IMR-90 (cell line): ENCODE data around the gene IL21. TPM values are rescaled to one million over a fixed set of nuclear protein-coding genes. Genes with fewer than 3 reads are reported as not detected.

Source experiments
- ATAC-seq: fragments of 200-7000 bp; cut with Tn5 transposase; 2 replicates; pipeline ENCODE4 v1.9.1; 2020; ENCODE audit warnings: low read depth, mild to moderate bottlenecking, moderate library complexity
- BruUV-seq: library from RNA; stranded (reverse); fragments of 400-500 nt; replicated peaks from 2 replicates; lab custom pipeline; 2021; lab: Mats Ljungman, UMichigan
- CTCF ChIA-PET: fragments of 300-600 bp; formaldehyde crosslinking; extraction: SDS; loops from one replicate; lab custom pipeline; 2021; ENCODE audit warnings: antibody characterized with exemption; lab: Yijun Ruan, JAX
- POLR2A ChIA-PET: fragments of 300-600 bp; sonication (Branson Sonifier 250); formaldehyde crosslinking; loops from one replicate; lab custom pipeline; 2022; ENCODE audit warnings: antibody characterized with exemption; ENCODE audit not compliant: unreplicated experiment; lab: Charles Lee
- DNase-seq: peaks from one replicate; pipeline ENCODE4 v3.0.0; 2013
- H2AFZ ChIP-seq: replicated peaks from 2 replicates; pipeline ENCODE3; 2013; ENCODE audit warnings: low read length, mild to moderate bottlenecking; ENCODE audit not compliant: poor library complexity
- H2AK5ac ChIP-seq: 2 replicates; pipeline ENCODE4 v1.6.1; 2013; ENCODE audit warnings: low read depth, low read length, inconsistent platforms
- H2AK9ac ChIP-seq: replicated peaks from 2 replicates; pipeline ENCODE3; 2013; ENCODE audit warnings: mild to moderate bottlenecking, low read depth, low read length, moderate library complexity; ENCODE audit not compliant: poor library complexity
- H2BK120ac ChIP-seq: 2 replicates; pipeline ENCODE4 v1.6.1; 2013; ENCODE audit warnings: low read depth, low read length, inconsistent platforms
- H2BK15ac ChIP-seq: 3 replicates; pipeline ENCODE4 v1.6.1; 2013; ENCODE audit warnings: low read depth, low read length, inconsistent platforms
- H2BK20ac ChIP-seq: 2 replicates; pipeline ENCODE4 v1.6.1; 2013; ENCODE audit warnings: low read depth, mild to moderate bottlenecking, inconsistent platforms, low read length, moderate library complexity
- H2BK5ac ChIP-seq: 2 replicates; pipeline ENCODE4 v1.6.1; 2013; ENCODE audit warnings: mild to moderate bottlenecking, low read depth, low read length, inconsistent platforms; ENCODE audit not compliant: poor library complexity, severe bottlenecking
- H3K14ac ChIP-seq: replicated peaks from 2 replicates; pipeline ENCODE4 v1.6.1; 2013; ENCODE audit warnings: low read depth, low read length, inconsistent platforms
- H3K18ac ChIP-seq: 2 replicates; pipeline ENCODE4 v1.6.1; 2013; ENCODE audit warnings: low read depth, low read length, control low read depth
- H3K23ac ChIP-seq: 2 replicates; pipeline ENCODE4 v1.6.1; 2013; ENCODE audit warnings: low read depth, low read length, inconsistent platforms
- H3K27ac ChIP-seq: 2 replicates; pipeline ENCODE4 v1.5.1; 2013; ENCODE audit warnings: mild to moderate bottlenecking, control low read depth, low read length; ENCODE audit not compliant: insufficient read depth
- H3K27me3 ChIP-seq: 2 replicates; pipeline ENCODE4 v1.6.1; 2013; ENCODE audit warnings: low read length; ENCODE audit not compliant: control insufficient read depth, insufficient read depth
- H3K36me3 ChIP-seq: 2 replicates; pipeline ENCODE4 v1.6.1; 2013; ENCODE audit warnings: low read length, mixed read lengths; ENCODE audit not compliant: control insufficient read depth, insufficient read depth
- H3K4ac ChIP-seq: 2 replicates; pipeline ENCODE4 v1.6.1; 2013; ENCODE audit warnings: low read depth, low read length, inconsistent platforms
- H3K4me1 ChIP-seq: 2 replicates; pipeline ENCODE4 v1.6.1; 2013; ENCODE audit warnings: low read length, mixed read lengths; ENCODE audit not compliant: control insufficient read depth, insufficient read depth
- H3K4me2 ChIP-seq: 2 replicates; pipeline ENCODE4 v1.6.1; 2013; ENCODE audit warnings: low read depth, mild to moderate bottlenecking, control low read depth, low read length, moderate library complexity
- H3K4me3 ChIP-seq: 2 replicates; pipeline ENCODE4 v1.5.1; 2013; ENCODE audit warnings: low read depth, mild to moderate bottlenecking, control low read depth, low read length, moderate library complexity; ENCODE audit not compliant: insufficient read depth
- H3K56ac ChIP-seq: 2 replicates; pipeline ENCODE4 v1.6.1; 2013; ENCODE audit warnings: low read length, inconsistent platforms; ENCODE audit not compliant: insufficient read depth; ENCODE audit errors: extremely low read depth
- H3K79me1 ChIP-seq, 2 experiments: 2 replicates each; pipeline ENCODE4 v1.6.1; 2013; ENCODE audit warnings: low read length in 2 of 2, inconsistent platforms in 1 of 2, low read depth in 1 of 2
- H3K9ac ChIP-seq: 2 replicates; pipeline ENCODE4 v1.6.1; 2013; ENCODE audit warnings: low read depth, low read length, control low read depth
- H3K9me1 ChIP-seq: 2 replicates; pipeline ENCODE4 v1.6.1; 2013; ENCODE audit warnings: low read length, inconsistent platforms; ENCODE audit not compliant: insufficient read depth
- H3K9me3 ChIP-seq: 2 replicates; pipeline ENCODE4 v1.6.1; 2013; ENCODE audit warnings: low read length; ENCODE audit not compliant: control insufficient read depth, insufficient read depth
- H4K20me1 ChIP-seq: 2 replicates; pipeline ENCODE4 v1.6.1; 2013; ENCODE audit warnings: low read length, inconsistent platforms; ENCODE audit not compliant: insufficient read depth
- H4K5ac ChIP-seq: 2 replicates; pipeline ENCODE4 v1.6.1; 2013; ENCODE audit warnings: mild to moderate bottlenecking, low read depth, low read length, control low read depth
- H4K8ac ChIP-seq, 2 experiments: 2 replicates each; pipeline ENCODE4 v1.6.1; 2013; ENCODE audit warnings: low read depth in 2 of 2, low read length in 2 of 2, control low read depth in 1 of 2, inconsistent platforms in 1 of 2
- H4K91ac ChIP-seq: 2 replicates; pipeline ENCODE4 v1.6.1; 2013; ENCODE audit warnings: low read depth, low read length, inconsistent platforms; ENCODE audit not compliant: insufficient read depth
- BHLHE40 ChIP-seq: fragments of 150-350 bp; IDR thresholded peaks from 2 replicates; pipeline ENCODE4 v1.6.1; 2016; ENCODE audit warnings: mild to moderate bottlenecking, low read depth, low read length
- CEBPB ChIP-seq: IDR thresholded peaks from 2 replicates; pipeline ENCODE4 v1.6.1; 2012; ENCODE audit warnings: low read depth, low read length, improper control_type of control experiment
- CHD1 ChIP-seq: IDR thresholded peaks from 2 replicates; pipeline ENCODE4 v1.6.1; 2012; ENCODE audit warnings: low read depth, low read length, improper control_type of control experiment
- MAFK ChIP-seq: IDR thresholded peaks from 2 replicates; pipeline ENCODE4 v1.6.1; 2012; ENCODE audit warnings: low read depth, low read length, improper control_type of control experiment
- MAZ ChIP-seq: IDR thresholded peaks from 2 replicates; pipeline ENCODE4 v1.6.1; 2012; ENCODE audit warnings: low read depth, mild to moderate bottlenecking, low read length, improper control_type of control experiment, moderate library complexity, borderline replicate concordance
- MXI1 ChIP-seq: IDR thresholded peaks from 2 replicates; pipeline ENCODE4 v1.6.1; 2012; ENCODE audit warnings: low read depth, mild to moderate bottlenecking, low read length, moderate library complexity, borderline replicate concordance
- NFE2L2 ChIP-seq: fragments of 150-350 bp; IDR thresholded peaks from 2 replicates; pipeline ENCODE4 v1.6.1; 2016; ENCODE audit warnings: low read depth, mild to moderate bottlenecking, low read length
- RCOR1 ChIP-seq: IDR thresholded peaks from 2 replicates; pipeline ENCODE4 v1.6.1; 2012; ENCODE audit warnings: mild to moderate bottlenecking, low read length, improper control_type of control experiment; ENCODE audit not compliant: insufficient replicate concordance
- WGBS, 2 experiments: methylation state at CpG; one replicate each; pipeline versions ENCODE4 v1.1.5 to v1.1.7; 2013; ENCODE audit warnings: missing lambda C conversion rate in 2 of 2; ENCODE audit not compliant: insufficient read length in 1 of 2; ENCODE audit errors: extremely low coverage in 2 of 2; 5-methylcytosine and 5-hydroxymethylcytosine counted together
- dilution Hi-C: fragments of 300-500 bp; cut with HindIII; formaldehyde crosslinking; loops from one replicate; pipeline ENCODE4 v1.14.3; 2018; ENCODE audit warnings: low sequenced_read_pairs; ENCODE audit not compliant: unreplicated experiment
- in situ Hi-C: fragments of 300-500 bp; cut with MboI; formaldehyde crosslinking; loops from 3 replicates; pipeline ENCODE4 v1.14.3; 2019; ENCODE audit warnings: low sequenced_read_pairs, inconsistent platforms, mixed read lengths
- intact Hi-C: fragments of 100-400 bp; cut with micrococcal nuclease; formaldehyde crosslinking; loops from 2 replicates; pipeline ENCODE4 v1.10.0; 2022
- polyA plus RNA-seq, 3 experiments: library from polyadenylated mRNA; depleted of rRNA; stranded (reverse); fragments of >200 nt; gene quantifications; 2 replicates each; pipeline ENCODE4 v1.2.3, GENCODE V29; 2012; ENCODE audit warnings: low replicate concordance in 1 of 3
- total RNA-seq: library from RNA; depleted of rRNA; stranded (reverse); fragments of >200 nt; gene quantifications from 2 replicates; pipeline ENCODE4 v1.2.3, GENCODE V29; 2012
- TF ChIP-seq, protein P1 (sequence below): fragments of 150-350 bp; IDR thresholded peaks from 2 replicates; pipeline ENCODE4 v1.6.1; 2017; ENCODE audit warnings: mild to moderate bottlenecking, antibody characterized with exemption, low read length, low read depth
- TF ChIP-seq, protein P2 (sequence below): conservative IDR thresholded peaks from 2 replicates; pipeline ENCODE4 v1.5.1; 2012; ENCODE audit warnings: mild to moderate bottlenecking, low read depth, low read length, improper control_type of control experiment

Gene IL21
- total and polyA plus RNA-seq, 2 of the 4 experiments (the other 2 are of a cell fraction) = not detected

- H2BK15ac ChIP-seq = no peak overlapping the region
- CTCF ChIA-PET = no interaction called here
- no TSS peak for BruUV-seq
- H3K4ac ChIP-seq = no peak overlapping the region
- H3K4me1 ChIP-seq = no peaks in the 10 kb centered on the region
- no CpG with 5 or more reads among the region's 1 CpG for WGBS, 2 experiments
- H2BK20ac ChIP-seq = no peak overlapping the region
- no peak for TF ChIP-seq MXI1
- TF ChIP-seq CHD1 = no peak
- no peak for TF ChIP-seq NFE2L2
- no peak for TF ChIP-seq MAZ
- TF ChIP-seq BHLHE40 = no peak
- no peak for TF ChIP-seq MAFK
- TF ChIP-seq, protein P1, sequence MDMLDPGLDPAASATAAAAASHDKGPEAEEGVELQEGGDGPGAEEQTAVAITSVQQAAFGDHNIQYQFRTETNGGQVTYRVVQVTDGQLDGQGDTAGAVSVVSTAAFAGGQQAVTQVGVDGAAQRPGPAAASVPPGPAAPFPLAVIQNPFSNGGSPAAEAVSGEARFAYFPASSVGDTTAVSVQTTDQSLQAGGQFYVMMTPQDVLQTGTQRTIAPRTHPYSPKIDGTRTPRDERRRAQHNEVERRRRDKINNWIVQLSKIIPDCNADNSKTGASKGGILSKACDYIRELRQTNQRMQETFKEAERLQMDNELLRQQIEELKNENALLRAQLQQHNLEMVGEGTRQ = no peak
- TF ChIP-seq RCOR1 = no peak
- TF ChIP-seq, protein P2, sequence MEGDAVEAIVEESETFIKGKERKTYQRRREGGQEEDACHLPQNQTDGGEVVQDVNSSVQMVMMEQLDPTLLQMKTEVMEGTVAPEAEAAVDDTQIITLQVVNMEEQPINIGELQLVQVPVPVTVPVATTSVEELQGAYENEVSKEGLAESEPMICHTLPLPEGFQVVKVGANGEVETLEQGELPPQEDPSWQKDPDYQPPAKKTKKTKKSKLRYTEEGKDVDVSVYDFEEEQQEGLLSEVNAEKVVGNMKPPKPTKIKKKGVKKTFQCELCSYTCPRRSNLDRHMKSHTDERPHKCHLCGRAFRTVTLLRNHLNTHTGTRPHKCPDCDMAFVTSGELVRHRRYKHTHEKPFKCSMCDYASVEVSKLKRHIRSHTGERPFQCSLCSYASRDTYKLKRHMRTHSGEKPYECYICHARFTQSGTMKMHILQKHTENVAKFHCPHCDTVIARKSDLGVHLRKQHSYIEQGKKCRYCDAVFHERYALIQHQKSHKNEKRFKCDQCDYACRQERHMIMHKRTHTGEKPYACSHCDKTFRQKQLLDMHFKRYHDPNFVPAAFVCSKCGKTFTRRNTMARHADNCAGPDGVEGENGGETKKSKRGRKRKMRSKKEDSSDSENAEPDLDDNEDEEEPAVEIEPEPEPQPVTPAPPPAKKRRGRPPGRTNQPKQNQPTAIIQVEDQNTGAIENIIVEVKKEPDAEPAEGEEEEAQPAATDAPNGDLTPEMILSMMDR = no peak
- TF ChIP-seq CEBPB = no peak
- POLR2A ChIA-PET = no interaction called here
- no peaks in the 10 kb centered on the region for H3K9me1 ChIP-seq
- H4K20me1 ChIP-seq = no peaks in the 10 kb centered on the region
- no peak overlapping the region for H2AK5ac ChIP-seq
- H3K9ac ChIP-seq = no peak overlapping the region
- H2AK9ac ChIP-seq = no peak overlapping the region
- H3K23ac ChIP-seq = no peak overlapping the region
- H2BK120ac ChIP-seq = no peak overlapping the region
- H3K14ac ChIP-seq = no peak overlapping the region
- no peak overlapping the region for H3K18ac ChIP-seq
- no peaks in the 10 kb centered on the region for H3K9me3 ChIP-seq
- H4K5ac ChIP-seq = no peak overlapping the region
- peaks cover 4% of the 10 kb centered on the region; the same call in 1 of the 2 replicates for H3K27me3 ChIP-seq
- no peak overlapping the region for H2BK5ac ChIP-seq
- H2AFZ ChIP-seq = no peak overlapping the region
- DNase-seq (no peak), ATAC-seq (no peak)
- dilution Hi-C loops = no loop called here
- no peak overlapping the region for H4K8ac ChIP-seq
- no peaks in the 10 kb centered on the region for H3K79me1 ChIP-seq
- H3K56ac ChIP-seq = no peak overlapping the region
- H3K4me2 ChIP-seq = no peak overlapping the region
- no peak overlapping the region for H3K27ac ChIP-seq
- in situ Hi-C loops = no loop called here
- no peak overlapping the region for H4K91ac ChIP-seq
- intact Hi-C loops = no loop called here
- no peaks in the 10 kb centered on the region for H3K36me3 ChIP-seq
- H3K4me3 ChIP-seq = no peak overlapping the region
Measured at GRCh38 chr4:122650148-122650547, 29.3 kb upstream of the IL21 start.
